GM21447 (cell line): ENCODE results near the gene SNAP29.
"Not testable (repeated sequence)": the region's sequence is repeated elsewhere in the genome, so short reads cannot be mapped to it uniquely, and the experiment has no call there.

Experiments
- ATAC-seq: cut with Tn5 transposase; IDR thresholded peaks from one replicate; pipeline ENCODE4 v1.9.1; 2021; ENCODE audit not compliant: unreplicated experiment

Gene SNAP29

DNA sequence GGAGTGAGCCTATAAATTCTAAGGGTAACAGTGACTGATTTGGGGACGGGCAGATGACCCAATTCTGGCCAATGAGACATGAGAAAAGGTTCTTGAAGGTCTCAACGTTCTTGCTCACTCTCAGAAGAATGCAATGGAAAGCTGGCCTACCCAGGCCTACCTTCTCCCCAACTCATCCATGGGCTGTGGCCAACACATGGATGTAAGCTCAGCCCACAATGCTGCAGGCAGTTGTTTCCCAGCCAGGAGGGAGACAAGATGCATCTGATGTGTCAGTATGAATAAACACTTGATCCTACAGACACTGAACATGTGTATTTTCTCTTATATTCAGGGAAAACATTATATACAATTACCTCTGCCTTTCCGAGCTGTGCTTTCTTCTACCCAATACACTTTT, 24.6 kb upstream of the SNAP29 start:
- no peak for ATAC-seq

DNA sequence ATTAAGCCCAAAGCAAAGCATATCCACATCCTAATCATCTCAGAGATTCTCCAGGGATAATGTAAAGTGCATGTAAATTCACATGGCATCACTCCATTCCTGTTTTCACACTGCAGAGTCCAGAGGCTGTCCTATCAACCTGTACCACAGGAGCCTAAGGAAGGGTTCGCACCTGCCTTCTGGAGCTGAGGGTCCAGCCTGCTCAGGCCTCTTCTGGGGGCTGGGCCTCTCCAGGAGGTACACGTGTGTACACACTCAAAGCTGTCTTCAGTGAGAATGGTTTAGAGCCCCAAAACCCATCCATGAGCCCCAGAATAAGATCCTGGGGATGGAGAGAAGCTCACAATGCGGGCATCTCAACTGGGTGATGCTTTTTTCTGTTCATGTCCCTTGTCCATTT, 24.1 kb upstream of the SNAP29 start:
- no peak for ATAC-seq

DNA sequence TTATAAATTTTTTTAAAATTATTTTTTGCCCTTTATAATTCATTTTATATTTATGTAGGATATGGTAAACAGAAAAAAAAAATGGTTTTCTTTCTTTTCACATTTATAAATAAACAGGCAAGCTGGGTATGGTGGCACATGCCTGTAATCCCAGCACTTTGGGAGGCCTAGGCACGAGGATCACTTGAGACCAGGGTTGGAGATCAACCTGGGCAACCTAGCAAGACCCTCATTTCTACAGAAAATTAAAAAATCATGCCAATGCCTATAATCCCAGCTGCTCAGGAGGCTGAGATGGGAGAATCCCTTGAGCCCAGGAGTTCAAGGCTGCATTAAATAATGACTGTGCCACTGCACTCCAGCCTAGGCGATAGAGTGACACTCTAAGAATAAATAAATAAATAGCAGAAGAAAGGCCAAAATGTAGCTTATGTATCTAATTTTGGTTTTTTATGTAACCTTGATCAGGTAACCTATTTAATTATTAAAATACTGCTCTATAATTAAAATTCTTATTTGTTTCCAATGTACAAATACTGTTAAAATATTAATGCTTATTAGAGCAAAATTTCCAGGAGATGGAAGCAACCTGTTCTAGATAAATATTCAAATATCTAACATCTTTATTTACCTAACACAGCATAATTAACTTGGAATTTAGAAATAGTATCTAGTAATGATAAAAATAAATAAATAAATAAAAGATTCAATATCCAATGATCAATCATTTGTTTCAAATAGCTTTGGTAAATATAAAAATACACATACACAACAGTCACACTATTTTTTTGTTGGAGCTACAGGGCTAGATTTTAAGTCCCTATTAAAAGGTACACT, 21.6 kb upstream of the SNAP29 start:
- ATAC-seq: no peak

DNA sequence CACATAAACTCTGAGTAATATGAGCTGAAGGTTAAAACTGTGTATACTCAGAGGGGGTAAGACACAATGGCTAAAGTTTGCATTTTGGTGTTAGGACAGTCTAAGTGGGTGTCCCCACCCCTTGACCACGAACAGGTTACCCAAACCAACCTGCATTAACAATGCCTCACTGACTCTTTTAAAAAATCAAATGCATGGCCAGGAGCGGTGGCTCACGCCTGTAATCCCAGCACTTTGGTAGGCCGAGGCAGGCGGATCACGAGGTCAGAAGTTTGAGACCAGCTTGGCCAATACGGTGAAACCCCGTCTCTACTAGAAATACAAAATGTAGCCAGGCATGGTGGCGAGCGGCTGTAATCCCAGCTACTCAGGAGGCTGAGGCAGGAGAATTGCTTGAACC, 19.5 kb upstream of the SNAP29 start:
- not testable (repeated sequence) for ATAC-seq

DNA sequence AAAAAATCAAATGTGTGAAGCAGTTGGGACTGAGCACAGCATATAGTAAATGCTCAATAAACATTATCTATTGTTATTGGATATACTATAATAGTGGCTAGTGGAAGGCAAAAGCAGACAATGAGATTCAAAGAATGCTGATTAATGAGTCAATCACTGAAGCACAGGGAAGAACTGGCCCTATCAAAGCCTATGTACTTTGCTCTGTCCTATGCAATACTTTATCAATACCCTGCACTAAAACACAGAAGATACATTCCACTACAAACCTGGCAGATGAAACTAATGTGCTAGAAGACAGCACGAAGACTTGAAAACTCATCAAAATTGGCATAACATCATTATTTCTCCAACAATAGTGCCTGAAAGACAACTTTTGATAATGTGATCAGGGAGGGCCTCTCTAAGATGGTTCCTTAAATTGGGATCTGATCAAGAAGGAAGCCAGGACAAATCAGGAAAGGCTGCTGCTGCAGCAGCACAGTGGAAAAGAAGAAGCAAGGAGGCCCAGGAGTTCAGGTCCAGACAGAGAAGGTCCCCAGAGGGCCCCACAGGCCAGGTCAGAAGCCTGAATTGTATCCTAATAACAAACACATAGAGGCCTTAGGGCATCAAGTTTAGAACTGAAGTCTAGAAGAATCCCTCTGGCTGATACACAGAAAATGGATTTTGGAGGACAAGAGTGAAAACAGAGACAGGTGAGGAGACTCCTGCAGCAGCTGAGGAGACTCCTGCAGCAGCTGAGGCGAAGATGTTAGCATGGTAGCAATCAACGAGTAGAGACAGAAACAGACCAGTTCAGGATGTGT, 18.8 kb upstream of the SNAP29 start:
- no peak for ATAC-seq

DNA sequence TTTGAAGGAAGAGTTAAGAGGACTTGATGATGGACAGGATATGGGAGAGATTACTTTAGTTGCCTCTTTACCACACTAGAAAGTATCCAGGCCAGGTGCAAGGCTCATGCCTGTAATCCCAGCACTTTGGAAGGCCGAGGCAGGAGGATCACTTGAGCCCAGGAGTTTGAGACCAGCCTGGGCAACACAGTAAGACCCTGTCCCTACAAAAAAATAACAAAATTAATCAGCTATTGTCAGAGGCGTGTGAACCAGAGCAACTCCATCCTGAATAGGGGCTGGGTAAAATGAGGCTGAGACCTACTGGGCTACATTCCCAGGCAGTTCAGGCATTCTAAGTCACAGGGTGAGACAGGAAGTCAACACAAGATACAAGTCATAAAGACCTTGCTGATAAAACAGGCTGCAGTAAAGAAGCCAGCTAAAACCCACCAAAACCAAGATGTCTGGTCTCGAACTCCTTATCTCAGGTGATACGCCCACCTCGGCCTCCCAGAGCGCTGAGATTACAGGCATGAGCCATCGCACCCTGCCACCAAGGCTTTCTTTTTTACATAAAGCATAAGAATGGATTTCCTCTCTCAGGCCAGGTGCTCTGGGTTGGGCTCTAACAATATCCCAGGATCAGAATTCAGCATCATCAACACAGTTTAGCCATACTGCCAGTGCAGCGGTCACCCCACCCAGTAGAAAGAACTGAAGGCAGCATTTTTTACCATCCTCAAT, 18.0 kb upstream of the SNAP29 start:
- no peak for ATAC-seq

DNA sequence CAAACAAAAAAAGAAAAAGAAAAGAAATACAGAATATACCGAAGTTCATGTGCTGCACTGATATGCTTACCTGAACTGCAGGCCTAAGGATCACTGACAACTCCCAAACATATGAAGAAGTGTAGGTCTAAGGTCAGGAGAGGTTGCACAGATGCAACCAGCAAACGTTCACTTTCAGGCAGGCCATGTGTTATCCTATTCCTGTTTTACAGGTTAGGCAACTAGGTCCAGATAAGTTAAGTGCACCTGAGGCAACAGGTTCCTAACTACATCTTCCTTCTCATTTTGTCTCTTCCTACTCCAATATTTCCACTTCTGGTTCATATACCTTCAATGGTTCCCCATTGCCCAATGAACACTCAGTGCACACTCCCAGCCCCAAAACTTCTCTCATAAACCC, 15.3 kb upstream of the SNAP29 start:
- ATAC-seq: no peak

DNA sequence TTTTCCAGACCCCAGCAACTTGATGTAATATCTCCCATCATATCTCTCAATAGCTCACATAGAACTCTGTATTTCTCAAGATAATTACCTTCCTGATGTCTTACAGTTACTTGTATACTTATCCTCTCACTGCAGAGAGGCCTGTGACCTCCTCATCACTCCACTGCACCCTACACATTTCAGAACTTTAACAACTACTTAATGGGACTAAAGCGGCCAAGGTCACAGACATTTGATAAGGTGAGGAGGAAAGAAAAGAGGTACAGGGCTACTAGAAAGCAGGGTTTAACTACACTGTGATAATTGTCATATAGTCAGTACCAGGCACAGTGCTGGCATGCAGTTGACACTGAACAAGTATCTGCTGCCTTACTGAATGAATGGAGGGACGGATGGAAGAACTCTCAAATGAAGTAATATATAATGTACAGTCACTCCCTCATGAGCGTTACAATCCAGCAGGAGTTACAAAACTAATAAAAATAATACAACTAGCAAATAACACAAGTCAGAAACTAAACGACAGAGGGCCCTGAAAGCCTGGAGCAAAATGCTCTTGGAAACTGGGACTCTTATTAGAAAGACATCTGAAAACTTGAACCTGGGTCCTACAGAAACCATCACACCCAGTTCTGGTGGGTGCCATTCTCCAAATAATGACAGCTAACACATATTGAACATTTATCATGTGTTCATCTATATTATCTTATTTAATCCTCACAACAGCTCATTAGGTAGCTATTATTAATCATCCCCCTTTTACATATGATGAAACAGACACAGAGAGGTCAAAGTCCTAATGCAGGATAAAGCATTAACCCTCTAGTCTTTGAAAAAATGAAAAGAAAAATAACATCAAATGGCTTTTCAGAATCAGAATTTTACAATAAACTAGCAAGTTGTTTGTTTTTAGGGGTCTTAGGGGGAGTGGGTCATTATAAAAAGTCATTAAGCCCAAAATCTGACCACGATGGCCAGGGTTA, 14.5 kb upstream of the SNAP29 start:
- no peak for ATAC-seq

DNA sequence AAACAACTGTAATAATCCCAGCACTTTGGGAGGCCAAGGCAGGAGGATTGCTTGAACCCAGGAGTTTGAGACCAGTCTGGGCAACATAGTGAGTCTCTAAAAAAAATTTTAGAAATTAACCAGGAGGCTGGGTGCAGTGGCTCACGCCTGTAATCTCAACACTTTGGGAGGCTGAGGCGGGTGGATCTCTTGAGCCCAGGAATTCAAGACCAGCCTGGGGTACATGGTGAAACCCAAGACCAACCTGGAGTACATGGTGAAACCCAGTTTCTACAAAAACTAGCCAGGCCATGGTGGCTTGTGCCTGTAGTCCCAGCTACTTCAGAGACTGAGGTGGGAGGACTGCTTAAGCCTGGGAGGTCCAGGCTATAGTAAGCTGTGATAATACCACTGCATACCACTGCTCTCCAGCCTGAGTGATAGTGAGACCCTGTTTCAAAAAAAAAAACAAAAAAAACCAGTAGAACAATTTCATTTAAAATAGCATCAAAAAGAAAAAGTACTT, 11.4 kb upstream of the SNAP29 start:
- no peak for ATAC-seq

DNA sequence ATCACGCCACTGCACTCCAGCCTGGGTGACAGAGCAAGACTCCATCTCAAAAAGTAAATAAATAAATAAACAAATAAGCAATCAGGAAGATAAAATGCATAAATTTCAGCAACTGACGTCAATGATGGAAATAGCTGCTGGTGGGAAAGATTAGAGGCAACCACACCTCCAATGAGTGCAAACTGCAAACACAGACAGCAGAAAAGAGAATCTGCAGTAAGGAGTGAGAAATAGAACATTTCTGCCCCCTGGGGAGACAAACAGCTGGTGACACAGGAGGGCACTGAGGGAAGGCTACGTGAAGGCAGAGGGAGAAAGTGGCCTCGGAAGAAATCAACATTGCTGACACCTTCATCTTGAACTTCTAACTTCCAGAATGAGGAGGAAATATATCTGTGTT, 6.7 kb upstream of the SNAP29 start:
- no peak for ATAC-seq

DNA sequence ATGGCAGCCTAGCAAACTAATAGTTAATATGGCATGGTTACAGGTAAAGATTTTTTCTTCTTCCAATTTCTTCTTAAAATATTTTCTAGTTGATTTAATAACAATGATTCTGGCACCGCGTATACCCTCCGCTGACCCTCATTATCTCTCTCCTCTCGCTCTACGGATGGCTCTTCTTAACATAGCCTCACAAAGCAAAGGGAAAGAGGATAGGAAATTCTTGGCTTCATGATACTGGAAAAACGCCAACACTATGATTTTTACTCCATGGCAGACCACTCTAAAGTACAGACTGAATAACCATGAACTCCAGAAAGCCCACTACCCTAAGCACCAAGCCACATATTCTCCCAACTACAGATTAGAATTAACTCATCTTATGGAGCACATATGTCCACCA, 6.3 kb upstream of the SNAP29 start:
- no peak for ATAC-seq

DNA sequence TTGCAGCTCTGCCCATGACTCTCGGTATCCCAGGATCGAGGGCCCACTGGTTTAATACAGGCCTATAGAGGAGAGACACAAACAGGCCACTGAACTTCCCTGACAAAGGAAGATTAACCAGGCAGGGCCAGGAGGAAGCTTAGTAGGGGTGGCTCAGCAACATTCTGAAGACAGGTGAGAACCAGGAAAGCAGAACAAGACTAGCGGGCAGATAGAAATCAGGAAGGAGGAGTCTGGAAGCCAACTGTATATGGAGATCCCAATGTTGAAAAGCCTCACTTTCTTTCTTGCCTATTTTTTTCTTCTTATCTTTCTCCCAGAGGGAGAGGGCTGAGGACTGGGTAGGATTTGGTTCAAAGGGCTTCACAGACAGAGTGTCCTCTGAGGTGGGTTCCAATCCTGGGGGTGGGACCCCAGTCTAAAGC, 5.6 kb upstream of the SNAP29 start:
- ATAC-seq: no peak

DNA sequence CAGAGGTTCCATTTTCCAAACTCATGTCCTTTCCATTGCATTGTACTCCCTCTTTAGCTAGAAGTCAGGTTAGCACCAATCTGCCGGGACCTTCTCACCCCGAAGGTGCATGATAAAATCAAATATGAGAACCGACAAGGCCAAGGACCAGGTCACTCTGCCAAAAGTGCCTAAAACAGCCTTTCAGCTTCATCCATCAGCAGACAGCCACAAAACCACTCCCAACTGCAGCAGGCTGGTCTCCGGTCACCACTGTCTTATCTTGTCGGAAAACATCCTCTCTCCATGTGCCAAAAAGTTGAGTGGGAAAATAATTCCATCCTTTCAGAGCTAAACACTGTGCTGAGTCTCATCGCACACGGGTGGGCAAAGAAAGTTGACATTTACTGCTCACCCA, 1.6 kb upstream of the SNAP29 start:
- ATAC-seq: no peak

DNA sequence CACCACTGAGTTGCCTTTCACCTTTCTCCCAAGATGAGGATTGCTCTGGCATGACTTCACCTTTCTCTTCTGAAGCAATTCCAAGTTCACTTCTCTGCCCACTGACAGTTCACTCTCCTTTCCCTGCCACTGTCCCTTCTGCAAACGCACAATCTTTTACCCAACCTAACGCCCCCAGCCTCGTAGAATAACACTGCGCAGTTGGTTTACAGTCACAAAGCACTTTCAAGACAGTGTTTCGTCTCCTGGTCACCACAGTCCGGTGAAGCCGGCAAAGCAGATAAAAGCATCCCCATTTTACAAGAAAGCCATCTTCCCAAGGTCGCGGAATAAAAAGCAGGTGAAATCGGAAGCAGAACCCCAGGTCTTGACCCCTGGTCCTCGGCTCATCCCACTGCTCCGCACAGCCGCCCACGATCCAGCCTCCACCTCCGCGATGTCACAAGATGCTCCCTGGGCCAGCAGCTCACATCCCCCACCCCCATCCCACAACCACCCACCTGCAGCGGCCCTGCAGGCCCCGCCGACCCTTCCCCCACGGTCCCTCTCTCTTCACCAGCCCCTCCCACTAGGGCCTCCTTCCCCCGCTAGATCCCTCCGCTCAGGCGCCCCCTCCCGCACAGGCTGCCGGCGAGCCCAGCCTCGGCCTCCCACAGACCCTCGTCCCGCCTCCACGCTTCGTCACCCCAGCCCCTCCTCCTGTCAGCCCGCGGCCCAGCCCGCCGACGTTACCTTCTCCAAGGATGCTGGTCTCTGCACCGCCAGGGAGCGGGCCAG, 781 bp upstream of the SNAP29 start:
- peak; percentile 46 for ATAC-seq

DNA sequence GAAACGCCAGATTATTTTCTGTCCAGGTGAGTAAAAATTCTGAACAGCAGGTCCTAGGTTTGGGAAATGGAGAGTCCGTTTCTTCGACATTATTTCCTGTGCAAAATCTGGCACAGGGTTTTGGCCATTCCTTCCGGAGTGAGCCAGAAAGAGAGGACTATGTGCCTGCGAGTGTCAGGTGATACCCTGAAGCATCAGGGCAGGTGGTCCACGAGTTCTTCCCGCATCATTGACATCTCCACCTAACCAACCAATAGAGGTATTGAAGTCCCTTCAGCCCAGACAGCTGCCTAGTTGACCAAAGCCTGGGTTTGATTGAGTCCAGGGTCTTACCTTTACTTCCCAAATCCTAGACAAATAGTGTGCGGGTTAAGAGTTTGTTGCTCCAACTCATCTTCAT, 808 bp downstream of the SNAP29 start:
- no peak for ATAC-seq

DNA sequence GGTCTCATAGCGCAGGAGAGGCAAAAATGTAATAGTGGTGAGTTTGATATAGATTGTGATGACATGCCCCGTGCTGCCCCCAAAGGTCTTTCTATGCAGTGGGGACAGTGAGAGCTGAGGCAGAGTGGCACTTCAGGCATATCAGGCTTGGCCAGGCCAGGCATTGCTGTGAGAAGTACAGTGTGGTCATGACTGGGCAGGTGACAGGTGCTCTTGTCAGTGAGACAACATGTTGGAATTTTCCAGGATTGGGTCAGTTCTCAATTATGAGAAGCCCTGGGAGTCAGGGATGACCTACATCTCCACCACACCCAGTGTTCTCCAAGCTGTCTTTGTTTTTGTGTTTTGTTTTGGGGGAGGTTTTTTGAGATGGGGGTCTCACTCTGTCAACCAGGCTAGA, 3.7 kb downstream of the SNAP29 start:
- ATAC-seq: no peak

DNA sequence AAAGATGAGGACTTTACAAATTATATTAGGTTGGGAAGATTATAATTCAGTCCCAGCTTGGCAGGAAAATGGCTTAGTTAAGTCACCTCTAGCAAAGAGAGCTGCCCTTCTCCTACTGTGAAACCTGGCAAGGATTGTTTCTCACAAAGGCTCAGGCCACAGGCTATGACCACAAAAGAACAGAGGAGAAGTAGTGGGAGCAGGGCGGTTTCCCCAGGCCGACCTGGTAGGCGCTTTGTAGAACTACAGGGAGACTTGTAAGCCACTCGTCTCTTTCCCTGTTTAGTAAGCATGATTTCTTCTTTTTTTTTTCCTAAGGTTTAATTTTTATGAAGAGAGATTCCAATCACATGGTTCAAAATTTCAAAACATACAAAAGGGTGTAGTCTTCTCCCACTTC, 4.6 kb downstream of the SNAP29 start:
- ATAC-seq: no peak

DNA sequence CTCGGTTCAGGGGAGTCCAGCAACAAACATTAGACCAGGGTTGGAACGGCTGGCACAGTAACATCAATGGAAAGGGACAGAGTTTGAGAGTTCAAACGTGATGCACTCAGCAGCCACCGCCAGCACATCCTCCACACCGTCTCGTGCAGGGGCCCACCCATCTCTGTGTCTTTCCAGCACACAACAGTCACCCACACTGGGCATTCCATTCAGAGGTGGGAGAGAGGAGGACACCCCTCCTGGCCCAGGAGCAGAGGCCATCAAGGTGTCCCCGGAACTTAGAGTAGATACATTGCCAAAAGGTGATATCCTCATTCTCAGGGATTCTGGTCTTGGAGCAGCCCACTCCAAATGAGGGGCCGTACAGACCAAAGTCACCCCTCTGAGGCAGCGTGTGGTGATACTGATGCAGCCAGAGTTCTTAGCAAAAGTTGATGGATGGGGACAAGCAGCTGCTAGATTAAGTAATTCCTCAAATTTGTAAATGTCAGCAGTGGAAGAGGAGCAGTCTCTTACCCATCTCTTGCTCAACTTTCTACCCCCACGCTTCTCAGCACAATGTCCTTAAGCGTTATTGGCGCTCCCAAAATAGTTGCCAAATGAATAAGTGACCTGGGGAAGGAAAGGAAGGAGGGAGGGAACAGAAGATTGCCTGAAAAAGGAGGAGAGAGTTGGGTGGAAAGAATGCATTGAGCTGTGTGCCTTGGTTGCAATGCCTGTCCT, 5.5 kb downstream of the SNAP29 start:
- no peak for ATAC-seq

DNA sequence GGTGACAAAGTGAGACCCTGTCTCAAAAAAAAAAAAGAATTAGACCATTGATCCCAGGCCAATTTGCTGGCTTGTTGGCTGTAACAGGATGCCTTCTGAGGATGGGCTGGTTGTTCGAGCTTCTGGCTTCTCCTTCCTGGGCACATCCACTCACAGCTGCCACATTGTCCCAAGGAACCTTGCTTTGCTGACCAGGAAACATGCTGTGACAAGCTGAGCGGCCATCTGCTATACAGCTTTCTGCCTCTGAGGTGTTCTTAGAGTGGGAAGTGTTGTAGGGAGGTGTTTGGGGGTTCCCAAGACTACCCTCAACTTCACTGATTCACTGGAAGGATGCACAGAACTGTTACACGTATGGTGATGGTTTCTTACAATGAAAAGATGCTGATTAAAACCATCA, 6.5 kb downstream of the SNAP29 start:
- no peak for ATAC-seq
